ENCODE results near the gene DNASE1L2. TPM values are rescaled to one million over a fixed set of nuclear protein-coding genes. Genes with fewer than 3 reads are reported as not detected.

Gene DNASE1L2
- total RNA-seq, 1 experiment from 2014 or later: 1.9 TPM

- ChIA-PET RAD21 (ENCODE audit: low non-redundant PET in 1 of 2, low total read pairs in 2 of 2, uncharacterized antibody in 2 of 2, unreplicated experiment in 2 of 2) (interaction anchor here in 1 of 2 experiments (0.5 to 1.4 kb wide), 2 partner anchors 57 to 280 kb away, joined by 3 to 5 read pairs; no protein-coding TSS in a partner anchor), CTCF (interaction anchor here (0.8 to 2.7 kb wide), 6 partner anchors 28 to 250 kb away, joined by 3 to 24 read pairs (median 4); partner anchors contain the start of genes CASKIN1, E4F1, PGP and TRAF7), POLR2A (interaction anchor here (0.7 to 2.8 kb wide), 15 partner anchors 9 to 660 kb away, joined by 3 to 21 read pairs (median 5); partner anchors contain the start of genes E4F1, FLYWCH1, NTHL1 and PGP)
- Histone ChIP-seq H3K9ac (ENCODE audit: low read length) (peak within 1 kb of the TSS; percentile 79), H3K4me1 (ENCODE audit: control insufficient read depth in 1 of 2, insufficient read depth in 2 of 2, low read length in 2 of 2) (peaks cover 15 to 31% of the 10 kb centered on the region in 2 experiments), H3K9me3 (ENCODE audit: control insufficient read depth in 1 of 2, insufficient read depth in 1 of 2, low read depth in 1 of 2, low read length in 2 of 2) (no peaks in the 10 kb centered on the region), H4K20me1 (ENCODE audit: insufficient read depth) (peaks cover 2% of the 10 kb centered on the region; the same call in 1 of the 2 replicates), H3K4me2 (ENCODE audit: low read length) (peak within 1 kb of the TSS; percentile 84), H3K27me3 (ENCODE audit: insufficient read depth, low read length) (no peaks in the 10 kb centered on the region), H3K36me3 (ENCODE audit: control insufficient read depth in 1 of 2, insufficient read depth in 2 of 2, low read length in 2 of 2) (peaks cover 25 to 34% of the 10 kb centered on the region in 2 experiments; a peak in 3 of 4 replicates), H3K9me2 (ENCODE audit: insufficient read depth) (no peaks in the 10 kb centered on the region), H3K79me2 (ENCODE audit: insufficient read depth, low read length) (peaks cover 63% of the 10 kb centered on the region), H3K27ac (ENCODE audit: low read depth, low read length) (peak within 1 kb of the TSS; percentile 89), H3K4me3 (replicated peaks in 1 of 2; ENCODE audit: low read depth in 1 of 2, low read length in 2 of 2) (peak within 1 kb of the TSS; percentile 66 to 75), H2AFZ (ENCODE audit: low read depth, low read length, poor library complexity, severe bottlenecking) (no peak within 1 kb of the TSS)
- peak; percentile 85 for DNase-seq (ENCODE audit: low read depth, low spot score)
- peak; percentile 89 for ATAC-seq
- no TSS peak for BruUV-seq (replicated peaks)
- intact Hi-C loops (cut with micrococcal nuclease): loop anchor here (1.0 to 10.0 kb wide), 4 partner anchors 28 to 227 kb away; partner anchors contain the start of genes E4F1 and NHERF2
- peak; percentile 76 for TF ChIP-seq SIN3A (IDR thresholded peaks at IDR 0.05; ENCODE audit: low read depth)
- no peak for TF ChIP-seq EZH2phosphoT487 (IDR thresholded peaks at IDR 0.05; ENCODE audit: borderline replicate concordance)
- TF ChIP-seq EGR1 (IDR thresholded peaks at IDR 0.05; ENCODE audit: low read depth): peak; percentile 81
- TF ChIP-seq, protein P1, sequence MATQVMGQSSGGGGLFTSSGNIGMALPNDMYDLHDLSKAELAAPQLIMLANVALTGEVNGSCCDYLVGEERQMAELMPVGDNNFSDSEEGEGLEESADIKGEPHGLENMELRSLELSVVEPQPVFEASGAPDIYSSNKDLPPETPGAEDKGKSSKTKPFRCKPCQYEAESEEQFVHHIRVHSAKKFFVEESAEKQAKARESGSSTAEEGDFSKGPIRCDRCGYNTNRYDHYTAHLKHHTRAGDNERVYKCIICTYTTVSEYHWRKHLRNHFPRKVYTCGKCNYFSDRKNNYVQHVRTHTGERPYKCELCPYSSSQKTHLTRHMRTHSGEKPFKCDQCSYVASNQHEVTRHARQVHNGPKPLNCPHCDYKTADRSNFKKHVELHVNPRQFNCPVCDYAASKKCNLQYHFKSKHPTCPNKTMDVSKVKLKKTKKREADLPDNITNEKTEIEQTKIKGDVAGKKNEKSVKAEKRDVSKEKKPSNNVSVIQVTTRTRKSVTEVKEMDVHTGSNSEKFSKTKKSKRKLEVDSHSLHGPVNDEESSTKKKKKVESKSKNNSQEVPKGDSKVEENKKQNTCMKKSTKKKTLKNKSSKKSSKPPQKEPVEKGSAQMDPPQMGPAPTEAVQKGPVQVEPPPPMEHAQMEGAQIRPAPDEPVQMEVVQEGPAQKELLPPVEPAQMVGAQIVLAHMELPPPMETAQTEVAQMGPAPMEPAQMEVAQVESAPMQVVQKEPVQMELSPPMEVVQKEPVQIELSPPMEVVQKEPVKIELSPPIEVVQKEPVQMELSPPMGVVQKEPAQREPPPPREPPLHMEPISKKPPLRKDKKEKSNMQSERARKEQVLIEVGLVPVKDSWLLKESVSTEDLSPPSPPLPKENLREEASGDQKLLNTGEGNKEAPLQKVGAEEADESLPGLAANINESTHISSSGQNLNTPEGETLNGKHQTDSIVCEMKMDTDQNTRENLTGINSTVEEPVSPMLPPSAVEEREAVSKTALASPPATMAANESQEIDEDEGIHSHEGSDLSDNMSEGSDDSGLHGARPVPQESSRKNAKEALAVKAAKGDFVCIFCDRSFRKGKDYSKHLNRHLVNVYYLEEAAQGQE (IDR thresholded peaks at IDR 0.05; ENCODE audit: low read depth): no peak
- TF ChIP-seq CBX3 (IDR thresholded peaks at IDR 0.05; ENCODE audit: low read depth): no peak; the same call in 1 of the 2 replicates
- no peak for TF ChIP-seq ZNF274 (IDR thresholded peaks at IDR 0.05; ENCODE audit: low read depth, low read length)
- TF ChIP-seq ELF1 (IDR thresholded peaks at IDR 0.05; ENCODE audit: borderline replicate concordance, low read depth): no peak; the same call in 1 of the 2 replicates
- TF ChIP-seq ATF3 (IDR thresholded peaks at IDR 0.05): no peak; the same call in 1 of the 2 replicates
- peak; percentile 77 for TF ChIP-seq MAX (IDR thresholded peaks at IDR 0.05)
- TF ChIP-seq RAD21 (IDR thresholded peaks at IDR 0.05; ENCODE audit: low read depth): peak; percentile 86
- TF ChIP-seq YY1 (IDR thresholded peaks at IDR 0.05; ENCODE audit: extremely low read depth, insufficient replicate concordance, low read depth, low read length): peak; percentile 94
- no peak for TF ChIP-seq JUND (IDR thresholded peaks at IDR 0.05)
- TF ChIP-seq SP1 (IDR thresholded peaks at IDR 0.05; ENCODE audit: low read depth): no peak; the same call in 1 of the 2 replicates
- peak; percentile 77; the same call in 1 of the 2 replicates for TF ChIP-seq ZFX (IDR thresholded peaks at IDR 0.05)
- TF ChIP-seq POLR2A (IDR thresholded peaks at IDR 0.05; ENCODE audit: borderline replicate concordance, extremely low read depth, insufficient read depth, insufficient read length): peak; percentile 87
- TF ChIP-seq ZBTB33 (IDR thresholded peaks at IDR 0.05; ENCODE audit: extremely low read depth, insufficient replicate concordance, low read length): peak; percentile 70
- peak; percentile 93 for TF ChIP-seq POLR2AphosphoS5 (IDR thresholded peaks at IDR 0.05; ENCODE audit: low read depth, low read length)
- TF ChIP-seq CEBPB (IDR thresholded peaks at IDR 0.05; ENCODE audit: low read depth): no peak
- peak; percentile 46 for TF ChIP-seq TCF7L2 (IDR thresholded peaks at IDR 0.05; ENCODE audit: borderline replicate concordance, extremely low read depth, insufficient read depth, insufficient read length)
These were observed 15.3 kb downstream of the DNASE1L2 start, which contains the start of gene ECI1 for GRCh38 chr16:2251296-2252111. Gene ECI1, minus strand, starts transcription at chr16:2251587. Its CDS starts 21 bp downstream, at chr16:2251566.

Data from HCT116 (cell line).